Body of pancreas (tissue), 4 donors: ENCODE data around the gene RANBP17. TPM values are rescaled to one million over a fixed set of nuclear protein-coding genes. Genes with fewer than 3 reads are reported as not detected.
A peak's percentile ranks its signal among the peaks of the same experiment; 100 is the strongest.
"Not testable (repeated sequence)": the region's sequence is repeated elsewhere in the genome, so short reads cannot be mapped to it uniquely, and the experiment has no call there.

Experiments
- ATAC-seq: fragments of 150-250 bp; one replicate; pipeline ENCODE4 v1.9.1; 2016
- DNase-seq, 4 donors: peaks; one replicate each; pipeline ENCODE4 v3.0.0-alpha.2; 2019
- H3K27ac ChIP-seq, 4 donors: fragments of 200-600 bp; sonication (generic); 1 replicate in 3 of 4; 2 replicates in 1 of 4; pipeline versions ENCODE4 v1.5.1 to v1.6.1; 2016 to 2019; ENCODE audit warnings: mild to moderate bottlenecking in 1 of 4, mixed read lengths in 1 of 4, moderate library complexity in 1 of 4
- H3K27me3 ChIP-seq, 2 donors: fragments of 200-600 bp; sonication (generic); one replicate each; pipeline ENCODE4 v1.6.0; 2016; ENCODE audit warnings: mild to moderate bottlenecking in 1 of 2
- H3K36me3 ChIP-seq, 2 donors: fragments of 200-600 bp; sonication (generic); replicated peaks in 1 of 2; 2 replicates each; pipeline ENCODE4 v1.5.1; 2016; ENCODE audit warnings: low read depth in 2 of 2; ENCODE audit not compliant: insufficient read depth in 1 of 2
- H3K4me1 ChIP-seq: fragments of 200-600 bp; sonication (generic); one replicate; pipeline ENCODE4 v1.6.0; 2016
- H3K4me3 ChIP-seq, 2 donors: fragments of 200-600 bp; sonication (generic); 1 replicate in 1 of 2; 2 replicates in 1 of 2; pipeline ENCODE4 v1.5.1; 2016 to 2019
- H3K9me3 ChIP-seq, 3 donors: fragments of 200-600 bp; sonication (generic); 1 replicate in 2 of 3; 2 replicates in 1 of 3; pipeline ENCODE4 v1.5.1; 2016
- CTCF ChIP-seq, 7 experiments: fragments of 450-650 bp in 4 of 7; fragments of 200-600 bp in 3 of 7; sonication (generic) in 3 of 7; IDR thresholded peaks; one replicate each; pipeline ENCODE4 v1.5.1; 2016 to 2019; ENCODE audit warnings: antibody characterized with exemption in 7 of 7
- POLR2A ChIP-seq, 3 donors: fragments of 450-650 bp; IDR thresholded peaks; one replicate each; pipeline ENCODE4 v1.6.1; 2016; ENCODE audit warnings: antibody characterized with exemption in 3 of 3, mild to moderate bottlenecking in 2 of 3
- WGBS, 2 donors: methylation state at CpG; one replicate each; pipeline ENCODE4 v1.1.5; 2017; 5-methylcytosine and 5-hydroxymethylcytosine counted together
- intact Hi-C: fragments of 100-400 bp; cut with DNase I; formaldehyde crosslinking; loops from one replicate; pipeline ENCODE4 v1.15.1; 2023
- total RNA-seq, 2 donors: library from RNA; depleted of rRNA; stranded (reverse); fragments of >200 nt; gene quantifications; one replicate each; pipeline ENCODE4 v1.1.0, GENCODE V29; 2016

Gene RANBP17
- total RNA-seq, 2 donors from 2014 or later = 6.6 to 9.1 TPM

GRCh38 chr5:170860818-170861666 is 776 bp upstream of the RANBP17 start:
- Histone ChIP-seq H3K4me1 (peaks cover 9% of the 10 kb centered on the region), H3K27ac (no peak overlapping the region), H3K9me3 (peaks cover 0 to 11% (median 0%) of the 10 kb centered on the region in 3 donors), H3K36me3 (no peaks in the 10 kb centered on the region), H3K4me3 (no peak overlapping the region), H3K27me3 (no peaks in the 10 kb centered on the region)
- TF ChIP-seq POLR2A (IDR thresholded peaks at IDR 0.05) (no peak), CTCF (IDR thresholded peaks at IDR 0.05) (no peak)
- peak; percentile 3 for ATAC-seq
- intact Hi-C loops = no loop called here
- no peak for DNase-seq
- 87 to 92% methylated on average over 5 of the region's 5 CpGs for WGBS, 2 donors

GRCh38 chr5:170861667-170861916 is 226 bp upstream of the RANBP17 start:
- Histone ChIP-seq H3K36me3 (no peaks in the 10 kb centered on the region), H3K4me3 (peak overlapping the region; percentile 35 to 87), H3K27me3 (no peaks in the 10 kb centered on the region), H3K27ac (peak overlapping the region in 1 of 4 donors; percentile 66), H3K9me3 (peaks cover 0 to 11% (median 0%) of the 10 kb centered on the region in 3 donors), H3K4me1 (peaks cover 9% of the 10 kb centered on the region)
- ATAC-seq (peak; percentile 87), DNase-seq (peak in 1 of 4 donors; percentile 3)
- WGBS, 2 donors = 4 to 28% methylated on average over 7 to 24 of the region's 26 CpGs
- TF ChIP-seq CTCF (IDR thresholded peaks at IDR 0.05) (no peak), POLR2A (IDR thresholded peaks at IDR 0.05) (no peak)
- intact Hi-C loops = no loop called here

- no peak for ATAC-seq
- WGBS, 2 donors = 96 to 97% methylated on average over 3 of the region's 3 CpGs
Measured at GRCh38 chr5:170863646-170864045, 1.8 kb downstream of the RANBP17 start.

GRCh38 chr5:170865622-170866021 is 3.8 kb downstream of the RANBP17 start:
- Histone ChIP-seq H3K36me3 (no peaks in the 10 kb centered on the region), H3K4me3 (no peak overlapping the region), H3K4me1 (peaks cover 9% of the 10 kb centered on the region), H3K9me3 (peaks cover 0 to 9% (median 0%) of the 10 kb centered on the region in 3 donors), H3K27ac (no peak overlapping the region), H3K27me3 (no peaks in the 10 kb centered on the region)
- TF ChIP-seq CTCF (IDR thresholded peaks at IDR 0.05) = no peak
- TF ChIP-seq POLR2A (IDR thresholded peaks at IDR 0.05) = no peak
- WGBS, 2 donors = 86 to 93% methylated on average over 1 of the region's 1 CpG
- intact Hi-C loops = no loop called here
- no peak for ATAC-seq
- DNase-seq = no peak

More at GRCh38 chr5:170863646-170864045, 1.8 kb downstream of the RANBP17 start:
- no peak for DNase-seq
- Histone ChIP-seq H3K9me3 (peaks cover 0 to 11% (median 0%) of the 10 kb centered on the region in 3 donors), H3K4me1 (peaks cover 9% of the 10 kb centered on the region), H3K4me3 (no peak overlapping the region), H3K27me3 (no peaks in the 10 kb centered on the region), H3K27ac (no peak overlapping the region), H3K36me3 (no peaks in the 10 kb centered on the region)
- TF ChIP-seq POLR2A (IDR thresholded peaks at IDR 0.05) (no peak), CTCF (IDR thresholded peaks at IDR 0.05) (no peak)
- intact Hi-C loops = no loop called here

- ATAC-seq (no peak), DNase-seq (no peak)
- no peaks in the 10 kb centered on the region for H3K9me3 ChIP-seq
- no peak overlapping the region for H3K4me3 ChIP-seq
- H3K4me1 ChIP-seq = peaks cover 8% of the 10 kb centered on the region
- intact Hi-C loops = no loop called here
- 84 to 93% methylated on average over 1 of the region's 1 CpG for WGBS, 2 donors
- H3K27ac ChIP-seq = no peak overlapping the region
- TF ChIP-seq POLR2A (IDR thresholded peaks at IDR 0.05) (no peak), CTCF (IDR thresholded peaks at IDR 0.05) (no peak)
- H3K36me3 ChIP-seq = no peaks in the 10 kb centered on the region
- H3K27me3 ChIP-seq = no peaks in the 10 kb centered on the region
Measured at GRCh38 chr5:170867825-170868224, 6.0 kb downstream of the RANBP17 start.

GRCh38 chr5:170870390-170870789 is 8.6 kb downstream of the RANBP17 start:
- ATAC-seq, intact Hi-C loops: not testable (repeated sequence)

More at GRCh38 chr5:170870390-170870789, 8.6 kb downstream of the RANBP17 start:
- H3K27me3 ChIP-seq, DNase-seq, H3K4me1 ChIP-seq, H3K27ac ChIP-seq, H3K4me3 ChIP-seq, H3K36me3 ChIP-seq, H3K9me3 ChIP-seq: not testable (repeated sequence)
